HG02852 (cell line): ENCODE measurements around the gene CYTIP.
"Not testable (repeated sequence)": the region's sequence is repeated elsewhere in the genome, so short reads cannot be mapped to it uniquely, and the experiment has no call there.

Source experiments
- ATAC-seq: cut with Tn5 transposase; IDR thresholded peaks from one replicate; pipeline ENCODE4 v1.9.1; 2021; ENCODE audit warnings: mild to moderate bottlenecking, moderate library complexity; ENCODE audit not compliant: unreplicated experiment

The CYTIP gene

DNA sequence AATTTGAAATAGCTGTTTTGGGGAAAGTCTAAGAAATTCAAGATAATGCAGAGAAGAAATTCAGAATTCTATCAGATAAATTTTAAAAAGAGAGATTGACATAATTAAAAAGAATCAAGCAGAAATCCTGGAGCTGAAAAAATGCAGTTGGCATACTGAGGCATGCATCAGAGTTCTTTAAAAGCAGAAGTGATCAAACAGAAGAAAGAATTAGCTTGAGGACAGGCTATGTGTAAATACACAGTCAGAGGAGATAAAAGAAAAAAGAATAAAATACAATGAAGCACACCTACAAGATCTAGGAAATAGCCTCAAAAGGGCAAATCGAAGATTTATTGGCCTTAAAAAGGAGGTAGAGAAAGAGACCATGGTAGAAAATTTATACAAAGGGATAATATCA lies 57.1 kb downstream of the CYTIP start:
- ATAC-seq = no peak

DNA sequence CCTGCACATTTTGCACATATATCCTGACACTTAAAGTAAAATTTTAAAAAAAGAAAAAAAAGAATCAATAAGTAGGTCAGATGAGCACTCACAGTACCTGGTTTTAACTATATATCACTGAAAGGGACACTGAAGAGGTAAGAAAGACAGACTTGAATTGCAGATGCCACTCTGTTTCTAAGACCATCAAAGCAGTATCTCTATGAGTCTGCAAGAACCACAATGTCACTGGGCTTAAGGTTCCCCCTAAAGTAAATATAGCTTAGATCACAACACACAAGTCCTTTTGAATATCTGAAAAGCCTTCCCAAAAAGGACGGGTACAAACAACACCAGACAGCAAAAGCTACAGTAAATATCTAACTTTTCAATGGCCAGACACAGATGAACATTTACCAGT lies 57.6 kb downstream of the CYTIP start:
- ATAC-seq = no peak

DNA sequence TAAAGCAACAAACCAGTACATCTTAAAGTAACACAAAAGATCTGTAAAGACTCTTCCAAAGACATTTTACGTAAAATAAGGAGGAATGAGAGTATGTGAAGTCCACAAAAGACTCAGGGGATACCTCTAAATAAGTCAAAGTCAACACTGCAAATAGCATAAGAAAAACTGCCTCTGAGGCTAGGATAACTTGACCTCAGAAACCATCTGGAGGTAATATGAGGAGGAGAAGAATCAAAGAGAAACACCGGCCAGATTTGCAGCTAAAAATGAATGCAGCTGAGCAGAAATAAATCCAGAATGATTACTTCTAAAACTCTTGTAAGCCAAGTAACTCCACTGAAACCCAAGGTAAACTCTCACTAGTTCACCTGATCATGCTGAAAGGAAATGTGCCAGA lies 66.0 kb downstream of the CYTIP start:
- no peak for ATAC-seq

DNA sequence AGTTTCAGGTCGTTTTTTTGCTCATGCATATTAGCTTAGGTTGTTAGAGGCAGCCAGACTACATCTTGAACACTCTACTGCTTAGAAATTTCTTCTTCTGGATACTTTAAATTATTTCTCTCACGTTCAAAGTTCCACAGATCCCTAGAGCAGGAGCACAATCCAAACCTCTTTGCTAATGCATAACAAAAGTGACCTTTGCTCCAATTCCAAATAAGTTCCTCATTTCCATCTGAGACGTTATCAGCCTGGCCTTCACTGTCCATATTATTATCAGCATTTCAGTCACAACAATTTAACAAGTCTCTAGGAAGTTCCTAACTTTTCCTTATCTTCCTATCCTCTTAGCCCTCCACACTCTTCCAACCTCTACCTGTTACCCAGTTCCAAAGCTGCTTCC lies 67.8 kb downstream of the CYTIP start:
- ATAC-seq = no peak

DNA sequence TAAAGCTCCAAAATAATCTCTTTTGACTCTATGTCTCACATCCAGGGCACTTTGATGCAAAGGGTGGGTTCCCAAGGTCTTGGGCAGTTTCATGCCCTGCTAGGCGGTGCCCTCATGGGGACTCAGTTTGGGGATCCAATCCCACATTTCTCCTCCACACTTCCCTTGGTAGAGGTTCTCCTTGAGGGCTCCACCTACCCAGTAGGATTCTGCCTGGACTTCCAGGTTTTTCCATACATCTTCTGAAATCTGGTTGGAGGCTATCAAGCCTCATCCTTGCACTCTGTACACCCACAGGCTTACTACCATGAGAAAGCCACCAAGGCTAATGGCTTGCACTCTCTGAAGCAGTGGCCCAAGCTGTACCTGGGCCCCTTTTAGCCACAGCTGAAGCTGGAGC lies 68.5 kb downstream of the CYTIP start:
- ATAC-seq = no peak

DNA sequence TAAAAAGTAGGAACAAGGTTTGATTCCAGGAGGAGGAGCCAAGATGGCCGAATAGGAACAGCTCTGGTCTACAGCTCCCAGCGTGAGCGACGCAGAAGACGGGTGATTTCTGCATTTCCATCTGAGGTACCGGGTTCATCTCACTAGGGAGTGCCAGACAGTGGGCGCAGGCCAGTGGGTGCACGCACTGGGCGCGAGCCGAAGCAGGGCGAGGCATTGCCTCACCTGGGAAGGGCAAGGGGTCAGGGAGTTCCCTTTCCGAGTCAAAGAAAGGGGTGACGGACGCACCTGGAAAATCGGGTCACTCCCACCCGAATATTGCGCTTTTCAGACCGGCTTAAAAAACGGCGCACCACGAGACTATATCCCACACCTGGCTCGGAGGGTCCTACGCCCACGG lies 75.4 kb downstream of the CYTIP start:
- not testable (repeated sequence) for ATAC-seq

DNA sequence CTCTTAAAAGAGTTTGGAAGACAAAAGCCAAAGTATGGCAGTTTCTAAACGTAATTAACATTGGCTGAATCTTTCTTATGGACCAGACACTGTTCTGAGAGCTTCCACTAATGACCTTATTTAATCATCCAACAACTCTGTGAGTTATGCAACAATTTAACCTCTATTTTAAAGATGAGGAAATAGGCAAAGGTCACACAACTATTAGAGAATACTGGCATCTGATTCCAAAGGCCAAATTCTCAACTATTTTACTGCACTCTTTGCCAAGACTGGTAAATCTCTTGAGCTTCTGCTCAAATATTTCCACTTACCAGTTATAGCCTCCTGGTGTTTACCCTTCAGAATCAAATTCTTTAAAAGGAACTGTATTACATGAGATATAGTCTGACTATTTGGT lies 76.2 kb downstream of the CYTIP start:
- ATAC-seq = no peak
